ENCODE data around the gene CRIP1. TPM values are rescaled to one million over a fixed set of nuclear protein-coding genes. Genes with fewer than 3 reads are reported as not detected.

The CRIP1 gene
- total RNA-seq, 2 experiments from 2014 or later, result 93.9 to 95.7 TPM

- CTCF ChIA-PET, result no interaction called here
- Mint-ChIP-seq H3K4me3 (no peak overlapping the region), H3K9me3 (no peaks in the 10 kb centered on the region), H3K27me3 (no peaks in the 10 kb centered on the region), H3K36me3 (ENCODE audit: low read depth) (peaks cover 9% of the 10 kb centered on the region), H3K27ac (no peak overlapping the region), H3K4me1 (ENCODE audit: low read depth) (no peaks in the 10 kb centered on the region)
- ATAC-seq, result no peak
- POLR2A ChIA-PET, result interaction anchor here (0.5 kb wide), 1 partner anchor 10 kb away, joined by 3 read pairs; no protein-coding TSS in a partner anchor
- DNase-seq, result no peak
- intact Hi-C loops (cut with micrococcal nuclease), result loop anchor here (10.0 kb wide), 1 partner anchor 70 kb away; no protein-coding TSS in a partner anchor
- no peak for TF ChIP-seq CTCF (IDR thresholded peaks at IDR 0.05)
Measured at GRCh38 chr14:105444859-105445258, 41.8 kb upstream of the CRIP1 start.

- DNase-seq (no peak), ATAC-seq (no peak)
- Mint-ChIP-seq H3K4me1 (ENCODE audit: low read depth) (no peaks in the 10 kb centered on the region), H3K4me3 (no peak overlapping the region), H3K36me3 (ENCODE audit: low read depth) (peaks cover 9% of the 10 kb centered on the region), H3K27me3 (no peaks in the 10 kb centered on the region), H3K9me3 (no peaks in the 10 kb centered on the region), H3K27ac (no peak overlapping the region)
- CTCF ChIA-PET, result interaction anchor here (0.7 kb wide), 1 partner anchor 10 kb away, joined by 3 read pairs; no protein-coding TSS in a partner anchor
- intact Hi-C loops (cut with micrococcal nuclease), result loop anchor here (10.0 kb wide), 1 partner anchor 70 kb away; no protein-coding TSS in a partner anchor
- no peak for TF ChIP-seq CTCF (IDR thresholded peaks at IDR 0.05)
- POLR2A ChIA-PET, result interaction anchor here (0.5 to 1.4 kb wide), 2 partner anchors 10 to 31 kb away, joined by 3 to 4 read pairs; no protein-coding TSS in a partner anchor
Measured at GRCh38 chr14:105445290-105445689, 41.4 kb upstream of the CRIP1 start.

- Mint-ChIP-seq H3K4me1 (ENCODE audit: low read depth) (no peaks in the 10 kb centered on the region), H3K36me3 (ENCODE audit: low read depth) (peaks cover 9% of the 10 kb centered on the region), H3K27ac (no peak overlapping the region), H3K9me3 (no peaks in the 10 kb centered on the region), H3K27me3 (no peaks in the 10 kb centered on the region), H3K4me3 (no peak overlapping the region)
- no peak for DNase-seq
- ChIA-PET CTCF (interaction anchor here (0.7 to 1.6 kb wide), 2 partner anchors 11 to 76 kb away, joined by 3 to 4 read pairs; no protein-coding TSS in a partner anchor), POLR2A (interaction anchor here (1.4 kb wide), 1 partner anchor 30 kb away, joined by 4 read pairs; no protein-coding TSS in a partner anchor)
- no peak for ATAC-seq
- TF ChIP-seq CTCF (IDR thresholded peaks at IDR 0.05), result no peak
- intact Hi-C loops (cut with micrococcal nuclease), result loop anchor here (10.0 kb wide), 1 partner anchor 71 kb away; no protein-coding TSS in a partner anchor
Measured at GRCh38 chr14:105445901-105446845, 40.5 kb upstream of the CRIP1 start.

- Mint-ChIP-seq H3K4me3 (no peak overlapping the region), H3K9me3 (no peaks in the 10 kb centered on the region), H3K36me3 (ENCODE audit: low read depth) (peaks cover 8% of the 10 kb centered on the region), H3K4me1 (ENCODE audit: low read depth) (no peaks in the 10 kb centered on the region), H3K27me3 (no peaks in the 10 kb centered on the region), H3K27ac (no peak overlapping the region)
- no peak for TF ChIP-seq CTCF (IDR thresholded peaks at IDR 0.05)
- POLR2A ChIA-PET, result interaction anchor here (0.5 kb wide), 1 partner anchor 26 kb away, joined by 3 read pairs; no protein-coding TSS in a partner anchor
- no peak for DNase-seq
- CTCF ChIA-PET, result interaction anchor here (1.6 to 1.9 kb wide), 3 partner anchors 12 to 76 kb away, joined by 4 to 11 read pairs (median 5); no protein-coding TSS in a partner anchor
- ATAC-seq, result no peak
- intact Hi-C loops (cut with micrococcal nuclease), result loop anchor here (10.0 kb wide), 1 partner anchor 72 kb away; no protein-coding TSS in a partner anchor
Measured at GRCh38 chr14:105446971-105447370, 39.7 kb upstream of the CRIP1 start.
